Glutamatergic neuron (in vitro differentiated cells): ENCODE measurements around the gene NUP58. TPM values are rescaled to one million over a fixed set of nuclear protein-coding genes. Genes with fewer than 3 reads are reported as not detected.
A peak's percentile ranks its signal among the peaks of the same experiment; 100 is the strongest.

Experiments
- DNase-seq: peaks from one replicate; pipeline ENCODE4 v3.0.0; 2022
- H3K27ac Mint-ChIP-seq: one replicate; pipeline ENCODE4 v1.8.0; 2020; ENCODE audit warnings: mild to moderate bottlenecking, mixed read lengths, inconsistent platforms; ENCODE audit not compliant: unreplicated experiment
- H3K27me3 Mint-ChIP-seq: one replicate; pipeline ENCODE4 v1.8.0; 2020; ENCODE audit warnings: mild to moderate bottlenecking, moderate library complexity, mixed read lengths, inconsistent platforms; ENCODE audit not compliant: unreplicated experiment
- H3K36me3 Mint-ChIP-seq: one replicate; pipeline ENCODE4 v1.8.0; 2020; ENCODE audit warnings: mild to moderate bottlenecking, mixed read lengths, inconsistent platforms; ENCODE audit not compliant: unreplicated experiment
- H3K4me1 Mint-ChIP-seq: one replicate; pipeline ENCODE4 v1.8.0; 2020; ENCODE audit warnings: mild to moderate bottlenecking, low read depth, mixed read lengths, inconsistent platforms; ENCODE audit not compliant: unreplicated experiment
- H3K4me3 Mint-ChIP-seq: one replicate; pipeline ENCODE4 v1.8.0; 2020; ENCODE audit warnings: mild to moderate bottlenecking, mixed read lengths, inconsistent platforms; ENCODE audit not compliant: unreplicated experiment
- H3K9me3 Mint-ChIP-seq: one replicate; pipeline ENCODE4 v1.8.0; 2020; ENCODE audit warnings: mild to moderate bottlenecking, moderate library complexity, mixed read lengths, inconsistent platforms; ENCODE audit not compliant: unreplicated experiment
- CTCF ChIP-seq: fragments of 200-600 bp; sonication (generic); IDR thresholded peaks from one replicate; pipeline ENCODE4 v1.5.0; 2021; ENCODE audit not compliant: partially characterized antibody, unreplicated experiment
- total RNA-seq: library from RNA; stranded (reverse); fragmentation: NEBNext Ultra II Directional; extraction: Animal tissue kit (Norgen Biotek cat#: 25700); gene quantifications from one replicate; pipeline ENCODE4 v1.2.1, GENCODE V29; 2021; ENCODE audit not compliant: unreplicated experiment

NUP58 gene
- total RNA-seq, 1 donor from 2014 or later: 94.1 TPM

- H3K27me3 Mint-ChIP-seq: peaks cover 3% of the 10 kb centered on the region
- no peak overlapping the region for H3K27ac Mint-ChIP-seq
- peaks cover 5% of the 10 kb centered on the region for H3K9me3 Mint-ChIP-seq
- TF ChIP-seq CTCF: no peak
- peaks cover 13% of the 10 kb centered on the region for H3K36me3 Mint-ChIP-seq
- no peak overlapping the region for H3K4me3 Mint-ChIP-seq
- peaks cover 54% of the 10 kb centered on the region for H3K4me1 Mint-ChIP-seq
- DNase-seq: peak; percentile 30
These were observed 77.1 kb downstream of the NUP58 start for GRCh38 chr13:25378528-25378927.

GRCh38 chr13:25379011-25379410 is 77.6 kb downstream of the NUP58 start:
- H3K4me3 Mint-ChIP-seq: no peak overlapping the region
- H3K36me3 Mint-ChIP-seq: peaks cover 13% of the 10 kb centered on the region
- TF ChIP-seq CTCF: no peak
- H3K9me3 Mint-ChIP-seq: peaks cover 7% of the 10 kb centered on the region
- H3K4me1 Mint-ChIP-seq: peaks cover 54% of the 10 kb centered on the region
- no peak overlapping the region for H3K27ac Mint-ChIP-seq
- peaks cover 3% of the 10 kb centered on the region for H3K27me3 Mint-ChIP-seq
- no peak for DNase-seq

GRCh38 chr13:25380082-25380481 is 78.7 kb downstream of the NUP58 start:
- Mint-ChIP-seq H3K4me3 (peak overlapping the region; percentile 20), H3K9me3 (peaks cover 9% of the 10 kb centered on the region), H3K27me3 (no peaks in the 10 kb centered on the region), H3K36me3 (peaks cover 13% of the 10 kb centered on the region), H3K27ac (peak overlapping the region; percentile 15), H3K4me1 (peaks cover 56% of the 10 kb centered on the region)
- no peak for TF ChIP-seq CTCF
- DNase-seq: no peak

GRCh38 chr13:25380741-25381324 is 79.4 kb downstream of the NUP58 start:
- peaks cover 13% of the 10 kb centered on the region for H3K36me3 Mint-ChIP-seq
- H3K4me3 Mint-ChIP-seq: peak overlapping the region; percentile 10
- no peak for DNase-seq
- TF ChIP-seq CTCF: no peak
- H3K9me3 Mint-ChIP-seq: peaks cover 9% of the 10 kb centered on the region
- H3K27ac Mint-ChIP-seq: no peak overlapping the region
- H3K4me1 Mint-ChIP-seq: peaks cover 54% of the 10 kb centered on the region
- H3K27me3 Mint-ChIP-seq: no peaks in the 10 kb centered on the region

GRCh38 chr13:25384758-25385410 is 83.5 kb downstream of the NUP58 start:
- DNase-seq: peak; percentile 33
- Mint-ChIP-seq H3K9me3 (peaks cover 9% of the 10 kb centered on the region), H3K4me1 (peaks cover 33% of the 10 kb centered on the region), H3K27ac (peak overlapping the region; percentile 90), H3K27me3 (peaks cover 4% of the 10 kb centered on the region), H3K36me3 (peaks cover 13% of the 10 kb centered on the region), H3K4me3 (peak overlapping the region; percentile 61)
- no peak for TF ChIP-seq CTCF
